Sigmoid colon (tissue), 7 donors: ENCODE results near the gene LIME1. TPM values are rescaled to one million over a fixed set of nuclear protein-coding genes. Genes with fewer than 3 reads are reported as not detected.

Experiments used
- DNase-seq: peaks from one replicate; pipeline ENCODE4 v3.0.0-alpha.2; 2019
- H3K27ac ChIP-seq, 4 donors: fragments of 200-600 bp; sonication (generic); one replicate each; pipeline ENCODE4 v1.5.1; 2016 to 2019; ENCODE audit warnings: mild to moderate bottlenecking in 1 of 4
- H3K27me3 ChIP-seq, 3 donors: fragments of 200-600 bp; sonication (generic); one replicate each; pipeline ENCODE4 v1.5.1; 2019; ENCODE audit warnings: mild to moderate bottlenecking in 1 of 3
- H3K36me3 ChIP-seq, 4 donors: fragments of 200-600 bp; sonication (generic); one replicate each; pipeline ENCODE4 v1.5.1; 2016 to 2019
- H3K4me1 ChIP-seq, 4 donors: fragments of 200-600 bp; sonication (generic); one replicate each; pipeline ENCODE4 v1.5.1; 2017 to 2019
- H3K4me3 ChIP-seq, 4 donors: fragments of 200-600 bp; sonication (generic); one replicate each; pipeline ENCODE4 v1.5.1; 2017 to 2019; ENCODE audit warnings: mild to moderate bottlenecking in 2 of 4, moderate library complexity in 1 of 4
- H3K9me3 ChIP-seq, 4 donors: fragments of 200-600 bp in 3 of 4; sonication (generic) in 3 of 4; one replicate each; pipeline versions ENCODE4 v1.5.1 to v1.6.1; 2013 to 2019
- EP300 ChIP-seq, 4 donors: sonication (generic); formaldehyde crosslinking; IDR thresholded peaks; one replicate each; pipeline ENCODE4 v1.6.1; 2017; ENCODE audit warnings: antibody characterized with exemption in 4 of 4
- POLR2A ChIP-seq, 2 donors: fragments of 450-650 bp; IDR thresholded peaks; one replicate each; pipeline ENCODE4 v1.6.1; 2016; ENCODE audit warnings: antibody characterized with exemption in 2 of 2, mild to moderate bottlenecking in 2 of 2, moderate library complexity in 2 of 2
- POLR2AphosphoS5 ChIP-seq, 4 donors: sonication (generic); formaldehyde crosslinking; IDR thresholded peaks; one replicate each; pipeline ENCODE4 v1.6.1; 2017; ENCODE audit warnings: antibody characterized with exemption in 4 of 4
- WGBS, 2 donors: extraction: QIAGEN DNeasy Blood & Tissue Kit; methylation state at CpG; one replicate each; pipeline ENCODE4 v1.1.7; 2013; 5-methylcytosine and 5-hydroxymethylcytosine counted together
- intact Hi-C: fragments of 100-400 bp; cut with DNase I; formaldehyde crosslinking; loops from one replicate; pipeline ENCODE4 v1.15.1; 2023
- polyA plus RNA-seq, 3 donors: library from polyadenylated mRNA; stranded (reverse); fragments of 200-250 nt; gene quantifications; one replicate each; pipeline ENCODE4 v1.2.3, GENCODE V29; 2013
- total RNA-seq, 4 donors: library from RNA; depleted of rRNA; stranded (reverse); fragments of >200 nt; gene quantifications; one replicate each; pipeline ENCODE4 v1.1.0, GENCODE V29; 2016
- TF ChIP-seq, protein P1 (sequence below), 4 experiments: fragments of 450-650 bp in 3 of 4; fragments of 200-600 bp in 1 of 4; IDR thresholded peaks; one replicate each; pipeline ENCODE4 v1.5.1; 2016 to 2019; ENCODE audit warnings: antibody characterized with exemption in 4 of 4, mild to moderate bottlenecking in 3 of 4, moderate library complexity in 2 of 4
- donor health status: healthy with polysubstance abuse.
- donor health status: Bipolar disorder and iron deficiency.
- donor health status: healthy.

The LIME1 gene
- total and polyA plus RNA-seq, 7 donors: 4.6 to 35.3 (median 6.4) TPM; not detected in 1

DNA sequence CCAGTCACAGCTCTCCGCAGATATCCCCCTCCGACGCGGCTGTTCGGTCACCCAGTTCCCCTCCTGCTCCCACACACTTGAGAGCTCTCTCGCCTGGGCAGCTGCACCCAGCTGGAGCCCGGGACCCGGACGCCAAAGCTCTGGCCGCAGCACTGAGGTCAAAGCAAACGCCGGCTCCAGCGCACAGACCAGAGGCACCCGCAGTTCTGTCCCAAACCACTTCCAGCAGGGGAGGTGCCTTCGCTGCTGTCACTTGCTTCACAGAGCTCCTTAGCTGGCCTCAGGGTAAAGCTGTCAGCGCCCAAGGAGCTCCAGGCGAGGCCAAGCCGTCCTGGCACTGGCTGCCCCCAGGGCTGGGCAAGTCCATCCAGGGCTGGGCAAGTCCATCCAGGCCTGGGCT lies 31.0 kb downstream of the LIME1 start:
- H3K4me1 ChIP-seq: no peaks in the 10 kb centered on the region
- H3K4me3 ChIP-seq: no peak overlapping the region
- no peaks in the 10 kb centered on the region for H3K9me3 ChIP-seq
- WGBS, 2 donors: 77 to 78% methylated on average over 18 of the region's 18 CpGs
- TF ChIP-seq EP300 (IDR thresholded peaks at IDR 0.05) (no peak), POLR2AphosphoS5 (IDR thresholded peaks at IDR 0.05) (no peak), POLR2A (IDR thresholded peaks at IDR 0.05) (no peak)
- TF ChIP-seq, protein P1, sequence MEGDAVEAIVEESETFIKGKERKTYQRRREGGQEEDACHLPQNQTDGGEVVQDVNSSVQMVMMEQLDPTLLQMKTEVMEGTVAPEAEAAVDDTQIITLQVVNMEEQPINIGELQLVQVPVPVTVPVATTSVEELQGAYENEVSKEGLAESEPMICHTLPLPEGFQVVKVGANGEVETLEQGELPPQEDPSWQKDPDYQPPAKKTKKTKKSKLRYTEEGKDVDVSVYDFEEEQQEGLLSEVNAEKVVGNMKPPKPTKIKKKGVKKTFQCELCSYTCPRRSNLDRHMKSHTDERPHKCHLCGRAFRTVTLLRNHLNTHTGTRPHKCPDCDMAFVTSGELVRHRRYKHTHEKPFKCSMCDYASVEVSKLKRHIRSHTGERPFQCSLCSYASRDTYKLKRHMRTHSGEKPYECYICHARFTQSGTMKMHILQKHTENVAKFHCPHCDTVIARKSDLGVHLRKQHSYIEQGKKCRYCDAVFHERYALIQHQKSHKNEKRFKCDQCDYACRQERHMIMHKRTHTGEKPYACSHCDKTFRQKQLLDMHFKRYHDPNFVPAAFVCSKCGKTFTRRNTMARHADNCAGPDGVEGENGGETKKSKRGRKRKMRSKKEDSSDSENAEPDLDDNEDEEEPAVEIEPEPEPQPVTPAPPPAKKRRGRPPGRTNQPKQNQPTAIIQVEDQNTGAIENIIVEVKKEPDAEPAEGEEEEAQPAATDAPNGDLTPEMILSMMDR (IDR thresholded peaks at IDR 0.05): no peak
- H3K27ac ChIP-seq: no peak overlapping the region
- no peak for DNase-seq
- intact Hi-C loops: no loop called here
- H3K36me3 ChIP-seq: peaks cover 0 to 6% (median 0%) of the 10 kb centered on the region in 4 donors
- H3K27me3 ChIP-seq: peaks cover 0 to 4% (median 0%) of the 10 kb centered on the region in 3 donors

DNA sequence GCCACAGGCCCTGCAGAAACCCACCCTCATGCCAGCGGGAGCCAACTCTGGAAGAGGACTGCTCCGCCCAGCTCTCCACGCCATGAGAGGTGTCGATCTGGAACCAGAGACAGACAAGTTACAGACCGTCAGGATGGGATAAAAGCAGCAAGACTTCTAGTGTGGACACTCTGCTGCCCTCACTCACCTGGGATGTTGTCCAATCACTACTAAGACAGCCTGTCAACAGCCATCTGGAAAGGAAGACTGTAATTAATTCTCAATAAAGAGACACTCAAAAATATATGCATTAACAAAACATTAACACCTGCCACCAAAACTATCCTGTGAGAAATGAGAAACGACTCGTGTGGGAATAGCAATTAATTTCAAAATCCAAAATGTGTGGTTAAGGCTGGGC lies 31.4 kb downstream of the LIME1 start:
- Histone ChIP-seq H3K27ac (no peak overlapping the region), H3K4me3 (no peak overlapping the region), H3K9me3 (no peaks in the 10 kb centered on the region), H3K4me1 (no peaks in the 10 kb centered on the region), H3K27me3 (peaks cover 0 to 8% (median 0%) of the 10 kb centered on the region in 3 donors), H3K36me3 (peaks cover 0 to 6% (median 0%) of the 10 kb centered on the region in 4 donors)
- 78 to 86% methylated on average over 7 of the region's 7 CpGs for WGBS, 2 donors
- DNase-seq: no peak
- intact Hi-C loops: no loop called here
- TF ChIP-seq POLR2AphosphoS5 (IDR thresholded peaks at IDR 0.05) (no peak), POLR2A (IDR thresholded peaks at IDR 0.05) (no peak), EP300 (IDR thresholded peaks at IDR 0.05) (no peak)
- TF ChIP-seq, protein P1 (IDR thresholded peaks at IDR 0.05): no peak

DNA sequence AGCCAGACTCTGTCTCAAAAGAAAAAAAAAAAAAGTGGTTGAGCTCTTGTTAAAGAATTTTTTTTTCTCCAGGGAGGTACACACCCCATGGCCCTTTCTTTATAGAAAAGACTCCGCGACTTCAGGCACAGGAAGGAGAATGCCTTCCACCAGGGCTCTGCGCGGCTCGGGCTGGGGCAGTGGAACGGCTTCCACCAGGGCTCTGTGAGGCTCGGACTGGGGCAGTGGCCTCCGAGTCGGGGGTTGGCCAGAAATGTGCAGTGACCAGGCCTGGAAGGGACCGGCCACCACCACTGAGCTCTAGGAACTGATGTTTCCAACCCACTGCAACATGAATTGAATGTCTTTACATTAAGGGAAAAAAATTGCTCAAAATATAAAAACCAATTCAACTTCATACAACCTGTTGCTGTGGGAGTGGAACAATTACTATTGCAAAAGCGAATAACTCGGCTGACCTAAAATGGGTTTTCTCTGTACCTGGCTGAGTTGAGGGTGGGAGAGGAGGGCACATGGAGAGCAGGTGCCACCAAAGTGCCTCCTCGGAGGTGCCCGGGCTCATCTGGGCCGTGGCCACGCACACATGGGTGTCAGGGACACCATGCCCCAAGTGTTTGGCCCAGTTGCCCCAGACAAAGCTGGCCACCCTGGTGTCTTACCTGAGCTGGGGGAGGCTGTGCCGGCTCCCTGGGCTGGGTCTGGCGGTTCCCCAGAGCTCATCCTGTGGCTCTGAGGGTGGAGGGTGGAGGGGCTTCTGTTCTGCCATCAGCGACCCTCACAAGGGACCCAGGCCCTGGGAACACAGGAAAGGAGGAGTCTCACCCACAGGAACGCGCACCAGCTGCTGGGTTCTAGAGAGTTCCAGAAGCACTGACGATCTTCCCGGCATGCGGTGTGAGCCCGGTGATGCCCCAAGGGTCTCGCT lies 32.4 kb downstream of the LIME1 start:
- TF ChIP-seq POLR2AphosphoS5 (IDR thresholded peaks at IDR 0.05): no peak
- no peak for TF ChIP-seq POLR2A (IDR thresholded peaks at IDR 0.05)
- TF ChIP-seq, protein P1 (IDR thresholded peaks at IDR 0.05): no peak
- TF ChIP-seq EP300 (IDR thresholded peaks at IDR 0.05): no peak
- Histone ChIP-seq H3K4me3 (no peak overlapping the region), H3K4me1 (no peaks in the 10 kb centered on the region), H3K9me3 (no peaks in the 10 kb centered on the region), H3K36me3 (peaks cover 0 to 6% (median 0%) of the 10 kb centered on the region in 4 donors), H3K27ac (no peak overlapping the region), H3K27me3 (peaks cover 0 to 18% (median 2%) of the 10 kb centered on the region in 3 donors)
- 93% methylated on average over 26 of the region's 26 CpGs for WGBS, 2 donors
- no peak for DNase-seq
- intact Hi-C loops: no loop called here

DNA sequence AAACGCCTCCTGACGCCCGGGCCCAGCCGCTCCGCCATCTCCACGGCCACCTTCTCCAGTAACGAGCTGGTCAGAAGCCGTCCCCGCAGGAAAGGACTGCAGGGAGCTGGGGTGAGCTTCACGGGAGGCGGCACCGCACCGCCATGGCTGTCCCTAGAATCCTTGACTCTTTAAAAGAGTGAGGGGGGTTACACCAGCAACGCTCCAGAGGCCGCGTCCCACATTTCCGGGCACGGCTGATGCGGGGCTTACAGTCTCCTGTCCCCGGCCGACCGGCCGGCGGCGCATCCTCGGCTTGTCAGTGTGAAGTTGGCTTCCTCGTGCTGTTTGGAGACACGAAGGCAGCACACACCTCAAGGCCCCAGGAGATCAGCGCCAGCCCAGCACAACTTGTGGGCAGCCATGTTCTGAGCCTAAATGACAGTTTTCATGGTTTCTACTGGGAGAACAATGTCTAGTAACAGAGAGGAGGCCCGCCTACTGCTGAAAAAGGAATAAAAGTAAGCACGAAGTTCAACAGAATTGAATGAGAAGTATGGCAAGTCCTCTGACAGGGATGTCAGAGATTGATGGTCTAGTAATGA lies 33.5 kb downstream of the LIME1 start:
- intact Hi-C loops: no loop called here
- Histone ChIP-seq H3K27ac (no peak overlapping the region), H3K9me3 (no peaks in the 10 kb centered on the region), H3K4me1 (peaks cover 0 to 3% (median 1%) of the 10 kb centered on the region in 4 donors), H3K4me3 (no peak overlapping the region), H3K27me3 (peaks cover 0 to 27% (median 2%) of the 10 kb centered on the region in 3 donors), H3K36me3 (peaks cover 0 to 6% (median 0%) of the 10 kb centered on the region in 4 donors)
- TF ChIP-seq EP300 (IDR thresholded peaks at IDR 0.05) (no peak), POLR2AphosphoS5 (IDR thresholded peaks at IDR 0.05) (no peak), POLR2A (IDR thresholded peaks at IDR 0.05) (no peak)
- TF ChIP-seq, protein P1 (IDR thresholded peaks at IDR 0.05): no peak
- DNase-seq: no peak
- 93% methylated on average over 31 of the region's 31 CpGs for WGBS, 2 donors
